ENCODE measurements around the gene PBX3. TPM values are rescaled to one million over a fixed set of nuclear protein-coding genes. Genes with fewer than 3 reads are reported as not detected.

PBX3 gene
- total and polyA plus RNA-seq, 10 of the 15 experiments (the other 5 are each of a cell fraction or from before 2014, with no cell fraction given) = 6.7 to 146 (median 22.2) TPM

GRCh38 chr9:125884218-125884595, 137.0 kb downstream of the PBX3 start:
- in situ Hi-C loops (cut with MboI) = no loop called here
- ChIA-PET POLR2A (interaction anchor here (1.2 kb wide), 1 partner anchor 54 kb away, joined by 3 read pairs; no protein-coding TSS in a partner anchor), RAD21 (ENCODE audit: unreplicated experiment) (no interaction called here), SMC1A (ENCODE audit: uncharacterized antibody, unreplicated experiment) (interaction anchor here (1.0 to 1.8 kb wide), 5 partner anchors 10 to 135 kb away, joined by 3 to 8 read pairs (median 4); no protein-coding TSS in a partner anchor), CTCF (interaction anchor here (1.1 to 1.3 kb wide), 2 partner anchors 11 to 12 kb away, joined by 3 read pairs; no protein-coding TSS in a partner anchor)
- ATAC-seq (no peak), FAIRE-seq (no peak), DNase-seq (ENCODE audit: low read depth, low spot score) (no peak)
- intact Hi-C loops (cut with micrococcal nuclease; ENCODE audit: unreplicated experiment) = loop anchor here (5.0 to 10.0 kb wide), 2 partner anchors 37 to 119 kb away; no protein-coding TSS in a partner anchor
- Histone ChIP-seq H3K27ac (ENCODE audit: control insufficient read depth, insufficient read depth) (no peak overlapping the region), H2AFZ (ENCODE audit: control insufficient read depth, low read depth, low read length) (no peak overlapping the region), H3K27me3 (replicated peaks in 1 of 2; ENCODE audit: control insufficient read depth in 2 of 2, insufficient read depth in 2 of 2, low read length in 1 of 2) (no peaks in the 10 kb centered on the region), H3K36me3 (ENCODE audit: control insufficient read depth in 2 of 2, insufficient read depth in 2 of 2, low read length in 1 of 2) (no peaks in the 10 kb centered on the region), H3K9me3 (replicated peaks; ENCODE audit: control insufficient read depth, insufficient read depth, low read length) (no peaks in the 10 kb centered on the region), H3K9ac (ENCODE audit: control insufficient read depth, insufficient read depth, low read length) (no peak overlapping the region), H3K79me2 (ENCODE audit: control insufficient read depth, insufficient read depth, low read length) (peaks cover 5% of the 10 kb centered on the region), H3K4me2 (ENCODE audit: control insufficient read depth, insufficient read depth) (no peak overlapping the region), H3K4me3 (no peak overlapping the region), H4K20me1 (ENCODE audit: control insufficient read depth, insufficient read depth) (no peaks in the 10 kb centered on the region), H3K4me1 (ENCODE audit: control insufficient read depth, insufficient read depth, low read length) (peaks cover 4% of the 10 kb centered on the region; the same call in 1 of the 2 replicates)
- BruUV-seq (replicated peaks) = no TSS peak
- TF ChIP-seq, protein P1, sequence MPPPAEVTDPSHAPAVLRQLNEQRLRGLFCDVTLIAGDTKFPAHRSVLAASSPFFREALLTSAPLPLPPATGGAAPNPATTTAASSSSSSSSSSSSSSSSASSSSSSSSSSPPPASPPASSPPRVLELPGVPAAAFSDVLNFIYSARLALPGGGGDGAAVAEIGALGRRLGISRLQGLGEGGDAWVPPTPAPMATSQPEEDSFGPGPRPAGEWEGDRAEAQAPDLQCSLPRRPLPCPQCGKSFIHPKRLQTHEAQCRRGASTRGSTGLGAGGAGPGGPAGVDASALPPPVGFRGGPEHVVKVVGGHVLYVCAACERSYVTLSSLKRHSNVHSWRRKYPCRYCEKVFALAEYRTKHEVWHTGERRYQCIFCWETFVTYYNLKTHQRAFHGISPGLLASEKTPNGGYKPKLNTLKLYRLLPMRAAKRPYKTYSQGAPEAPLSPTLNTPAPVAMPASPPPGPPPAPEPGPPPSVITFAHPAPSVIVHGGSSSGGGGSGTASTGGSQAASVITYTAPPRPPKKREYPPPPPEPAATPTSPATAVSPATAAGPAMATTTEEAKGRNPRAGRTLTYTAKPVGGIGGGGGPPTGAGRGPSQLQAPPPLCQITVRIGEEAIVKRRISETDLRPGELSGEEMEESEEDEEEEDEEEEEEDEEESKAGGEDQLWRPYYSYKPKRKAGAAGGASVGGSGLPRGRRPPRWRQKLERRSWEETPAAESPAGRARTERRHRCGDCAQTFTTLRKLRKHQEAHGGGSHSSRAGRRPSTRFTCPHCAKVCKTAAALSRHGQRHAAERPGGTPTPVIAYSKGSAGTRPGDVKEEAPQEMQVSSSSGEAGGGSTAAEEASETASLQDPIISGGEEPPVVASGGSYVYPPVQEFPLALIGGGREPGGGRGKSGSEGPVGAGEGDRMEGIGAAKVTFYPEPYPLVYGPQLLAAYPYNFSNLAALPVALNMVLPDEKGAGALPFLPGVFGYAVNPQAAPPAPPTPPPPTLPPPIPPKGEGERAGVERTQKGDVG (CRISPR knock-in tag; IDR thresholded peaks at IDR 0.05) = no peak
- TF ChIP-seq CTCF (IDR thresholded peaks at IDR 0.05 in 2 of 3, conservative IDR thresholded peaks at IDR 0.05 in 1 of 3; ENCODE audit: control insufficient read depth in 2 of 3, extremely low read depth in 1 of 3, insufficient read depth in 1 of 3, low read depth in 3 of 3, low read length in 3 of 3) (no peak), MYB (IDR thresholded peaks at IDR 0.05; ENCODE audit: borderline replicate concordance, low read depth, low read length) (no peak), ETV6 (conservative IDR thresholded peaks at IDR 0.05 in 1 of 2, IDR thresholded peaks at IDR 0.05 in 1 of 2; ENCODE audit: borderline replicate concordance in 1 of 2, low read depth in 1 of 2) (no peak)
